OCI-LY7 (cell line): Measurements from ENCODE around the gene GBP3. TPM values are rescaled to one million over a fixed set of nuclear protein-coding genes. Genes with fewer than 3 reads are reported as not detected.

ENCODE experiments used
- BruUV-seq: library from RNA; stranded (reverse); fragments of 400-500 nt; replicated peaks from 2 replicates; lab custom pipeline; 2021; lab: Mats Ljungman, UMichigan
- CTCF ChIA-PET: fragments of 300-600 bp; sonication (Branson Sonifier 250); formaldehyde crosslinking; loops from one replicate; lab custom pipeline; 2022; ENCODE audit warnings: antibody characterized with exemption; ENCODE audit not compliant: unreplicated experiment; lab: Charles Lee
- POLR2A ChIA-PET: fragments of 300-600 bp; sonication (Branson Sonifier 250); formaldehyde crosslinking; loops from one replicate; lab custom pipeline; 2022; ENCODE audit warnings: antibody characterized with exemption; lab: Charles Lee
- DNase-seq: peaks from one replicate; pipeline ENCODE4 v3.0.0-alpha.2; 2015; ENCODE audit warnings: low spot score
- H2AFZ ChIP-seq: fragments of 200-600 bp; sonication (generic), shearing (Covaris generic); 2 replicates; pipeline ENCODE4 v1.6.1; 2014; ENCODE audit warnings: mild to moderate bottlenecking, antibody characterized with exemption, low read length, moderate library complexity
- H3K27ac ChIP-seq: fragments of 200-600 bp; sonication (generic); 2 replicates; pipeline ENCODE4 v1.5.1; 2014; ENCODE audit warnings: mixed run types, low read depth, mild to moderate bottlenecking, moderate library complexity, low read length, inconsistent platforms; ENCODE audit not compliant: poor library complexity, severe bottlenecking
- H3K36me3 ChIP-seq: fragments of 200-600 bp; sonication (generic); 2 replicates; pipeline ENCODE4 v1.6.1; 2014; ENCODE audit warnings: mild to moderate bottlenecking, antibody characterized with exemption, low read length, moderate library complexity, mixed read lengths; ENCODE audit not compliant: insufficient read depth
- H3K4me1 ChIP-seq: fragments of 200-600 bp; sonication (generic); 2 replicates; pipeline ENCODE4 v1.5.1; 2014; ENCODE audit warnings: mild to moderate bottlenecking, low read length; ENCODE audit not compliant: insufficient read depth, poor library complexity, severe bottlenecking
- H3K4me2 ChIP-seq: fragments of 200-600 bp; sonication (generic); 2 replicates; pipeline ENCODE4 v1.6.1; 2014; ENCODE audit warnings: mild to moderate bottlenecking, low read length
- H3K4me3 ChIP-seq: fragments of 200-600 bp; sonication (generic); 2 replicates; pipeline ENCODE4 v1.5.1; 2014; ENCODE audit warnings: mild to moderate bottlenecking, low read depth, low read length; ENCODE audit not compliant: poor library complexity, severe bottlenecking
- H3K79me2 ChIP-seq: fragments of 200-600 bp; sonication (generic); 2 replicates; pipeline ENCODE4 v1.6.1; 2016; ENCODE audit warnings: low read depth, mild to moderate bottlenecking, low read length, moderate library complexity, mixed read lengths; ENCODE audit not compliant: insufficient read depth
- H3K9me2 ChIP-seq: fragments of 200-600 bp; sonication (generic); 2 replicates; pipeline ENCODE4 v1.6.1; 2016; ENCODE audit warnings: mild to moderate bottlenecking, low read length, mixed read lengths; ENCODE audit not compliant: insufficient read depth
- H3K9me3 ChIP-seq: fragments of 200-600 bp; sonication (generic); 2 replicates; pipeline ENCODE4 v1.6.1; 2014; ENCODE audit warnings: mild to moderate bottlenecking, mixed run types, low read length, mixed read lengths
- H4K20me1 ChIP-seq: fragments of 200-600 bp; sonication (generic); 2 replicates; pipeline ENCODE4 v1.6.1; 2014; ENCODE audit warnings: mild to moderate bottlenecking, antibody characterized with exemption, low read length, moderate library complexity, mixed read lengths; ENCODE audit not compliant: insufficient read depth
- CTCF ChIP-seq: fragments of 200-600 bp; sonication (generic); conservative IDR thresholded peaks from 2 replicates; pipeline ENCODE4 v1.5.1; 2014; ENCODE audit warnings: mild to moderate bottlenecking, antibody characterized with exemption, low read length, moderate library complexity, mixed read lengths
- EZH2phosphoT487 ChIP-seq: fragments of 200-600 bp; sonication (generic); IDR thresholded peaks from 2 replicates; pipeline ENCODE4 v1.6.1; 2018; ENCODE audit warnings: low read depth, borderline replicate concordance, mild to moderate bottlenecking, mixed run types, antibody characterized with exemption, low read length, moderate library complexity, mixed read lengths
- intact Hi-C: fragments of 100-400 bp; cut with micrococcal nuclease; formaldehyde crosslinking; loops from one replicate; pipeline ENCODE4 v1.10.0; 2022; ENCODE audit not compliant: unreplicated experiment
- total RNA-seq, 2 experiments: library from RNA; depleted of rRNA in 1 of 2; stranded (reverse); fragments of >200 nt in 1 of 2; shearing (Covaris generic) in 1 of 2; gene quantifications; 2 replicates each; pipeline ENCODE4 v1.2.3, GENCODE V29; 2014 to 2022

Gene GBP3
- total RNA-seq, 2 experiments from 2014 or later, result 0.25 to 0.49 TPM

GRCh38 chr1:89041721-89042120, 19.1 kb upstream of the GBP3 start:
- no peaks in the 10 kb centered on the region for H3K9me2 ChIP-seq
- no peak overlapping the region for H3K4me2 ChIP-seq
- TF ChIP-seq EZH2phosphoT487 (no peak), CTCF (no peak)
- no peaks in the 10 kb centered on the region for H3K4me1 ChIP-seq
- no peaks in the 10 kb centered on the region for H3K36me3 ChIP-seq
- H3K9me3 ChIP-seq, result no peaks in the 10 kb centered on the region
- intact Hi-C loops, result no loop called here
- no peak for DNase-seq
- CTCF ChIA-PET, result no interaction called here
- no peaks in the 10 kb centered on the region for H3K79me2 ChIP-seq
- POLR2A ChIA-PET, result interaction anchor here (0.6 to 0.7 kb wide), 2 partner anchors 20 to 28 kb away, joined by 3 read pairs; no protein-coding TSS in a partner anchor
- BruUV-seq, result no TSS peak
- no peaks in the 10 kb centered on the region for H4K20me1 ChIP-seq
- H2AFZ ChIP-seq, result no peak overlapping the region
- H3K27ac ChIP-seq, result no peak overlapping the region
- H3K4me3 ChIP-seq, result no peak overlapping the region

- no TSS peak for BruUV-seq
- no peaks in the 10 kb centered on the region for H3K4me1 ChIP-seq
- no peaks in the 10 kb centered on the region for H3K36me3 ChIP-seq
- H3K9me2 ChIP-seq, result no peaks in the 10 kb centered on the region
- ChIA-PET CTCF (no interaction called here), POLR2A (interaction anchor here (0.6 kb wide), 1 partner anchor 29 kb away, joined by 3 read pairs; no protein-coding TSS in a partner anchor)
- intact Hi-C loops, result no loop called here
- no peak overlapping the region for H2AFZ ChIP-seq
- no peaks in the 10 kb centered on the region for H4K20me1 ChIP-seq
- no peak overlapping the region for H3K4me3 ChIP-seq
- TF ChIP-seq EZH2phosphoT487 (no peak), CTCF (no peak)
- no peak overlapping the region for H3K4me2 ChIP-seq
- H3K27ac ChIP-seq, result no peak overlapping the region
- no peaks in the 10 kb centered on the region for H3K9me3 ChIP-seq
- H3K79me2 ChIP-seq, result no peaks in the 10 kb centered on the region
- DNase-seq, result no peak
These were observed 18.5 kb upstream of the GBP3 start for GRCh38 chr1:89041119-89041641.

- Histone ChIP-seq H3K4me1 (no peaks in the 10 kb centered on the region), H3K36me3 (no peaks in the 10 kb centered on the region), H3K9me3 (no peaks in the 10 kb centered on the region), H4K20me1 (no peaks in the 10 kb centered on the region), H3K4me3 (no peak overlapping the region), H3K79me2 (no peaks in the 10 kb centered on the region), H2AFZ (no peak overlapping the region), H3K9me2 (no peaks in the 10 kb centered on the region), H3K4me2 (no peak overlapping the region), H3K27ac (no peak overlapping the region)
- TF ChIP-seq CTCF (no peak), EZH2phosphoT487 (no peak)
- no TSS peak for BruUV-seq
- DNase-seq, result no peak
- ChIA-PET CTCF (no interaction called here), POLR2A (no interaction called here)
- intact Hi-C loops, result no loop called here
These were observed 17.6 kb upstream of the GBP3 start for GRCh38 chr1:89040315-89040626.
